GM19452 (cell line): Measurements from ENCODE around the gene DNTTIP2.
"Not testable (repeated sequence)": the region's sequence is repeated elsewhere in the genome, so short reads cannot be mapped to it uniquely, and the experiment has no call there.

Experiments
- ATAC-seq: cut with Tn5 transposase; IDR thresholded peaks from one replicate; pipeline ENCODE4 v1.9.1; 2021; ENCODE audit not compliant: unreplicated experiment

Gene DNTTIP2

DNA sequence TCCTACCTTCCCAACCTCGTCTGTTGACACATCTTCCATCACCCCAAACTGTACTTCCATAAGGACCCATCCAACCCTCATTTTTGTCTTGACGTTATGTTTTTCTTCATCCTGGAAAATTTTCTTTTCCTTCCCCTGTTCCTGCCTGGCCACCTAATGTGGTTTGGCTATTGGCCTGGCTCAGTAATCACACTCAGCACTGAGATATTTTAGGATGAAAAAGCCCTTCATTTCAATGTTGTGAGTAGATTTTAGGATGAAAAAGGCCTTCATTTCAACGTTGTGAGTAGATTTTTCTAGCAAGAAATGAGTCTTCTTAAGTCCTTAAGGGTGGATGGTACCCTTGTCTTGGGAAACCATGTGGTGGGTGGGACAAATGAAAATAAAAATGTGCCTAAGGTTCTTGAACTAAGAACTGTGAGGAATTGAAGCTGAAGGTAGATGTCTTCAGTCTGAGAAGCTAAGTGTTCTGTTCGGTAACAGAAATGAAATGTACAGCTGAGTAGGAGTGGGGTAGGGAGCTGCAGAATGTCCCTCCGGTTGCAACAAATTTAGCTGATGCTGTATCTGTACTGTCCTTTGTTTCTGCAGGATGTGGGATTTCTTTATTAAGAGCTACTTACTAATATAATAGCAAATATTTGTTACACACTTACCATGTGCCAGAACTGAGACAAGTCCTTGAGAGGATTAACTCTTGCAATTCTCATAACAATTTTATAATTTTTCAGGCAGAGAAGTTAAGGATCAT is 36.1 kb downstream of the DNTTIP2 start:
- no peak for ATAC-seq

DNA sequence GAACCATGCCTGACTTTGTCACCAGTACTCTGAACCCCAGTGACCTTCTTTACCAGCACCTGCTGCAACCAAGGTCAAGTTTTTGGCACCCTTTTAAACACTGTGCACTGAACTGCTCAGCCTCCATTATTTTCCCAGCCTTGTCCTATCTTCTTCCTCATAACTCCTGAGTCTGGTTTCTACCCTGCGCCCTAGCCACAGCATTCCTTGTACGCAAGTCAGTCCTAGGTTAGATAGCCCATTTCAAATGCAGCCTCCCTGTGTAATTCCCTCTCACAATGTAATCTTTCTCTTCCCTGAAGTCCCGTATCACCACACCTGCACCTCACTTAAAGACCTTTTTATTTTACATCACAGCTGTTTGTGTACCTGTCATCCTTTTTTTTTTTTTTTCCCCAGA is 37.2 kb downstream of the DNTTIP2 start:
- no peak for ATAC-seq

DNA sequence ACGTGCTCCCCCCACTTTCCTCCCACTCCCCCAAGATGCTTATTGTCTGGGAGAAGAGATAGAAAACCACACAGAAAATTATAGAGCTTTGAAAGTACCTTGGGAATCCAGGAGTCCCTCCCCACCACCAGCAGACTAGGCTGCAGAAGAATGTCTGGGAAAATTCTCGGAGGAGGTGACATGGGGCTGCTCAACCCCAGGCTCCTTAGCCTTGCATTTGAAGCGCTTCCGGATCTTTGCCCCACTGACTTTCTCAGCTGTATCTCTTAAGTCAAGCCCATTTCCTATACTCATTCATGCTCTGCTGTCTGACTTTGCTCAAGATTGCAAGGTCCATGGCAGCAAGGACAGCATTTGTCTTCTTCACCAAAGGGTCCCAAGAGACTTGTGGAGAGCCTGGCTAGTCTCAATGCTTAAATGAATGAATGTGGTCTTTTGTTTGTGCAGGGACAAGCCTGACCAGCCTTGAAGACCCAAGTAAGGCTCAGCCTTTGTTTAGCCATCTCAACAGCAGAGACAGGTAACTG is 38.0 kb downstream of the DNTTIP2 start:
- ATAC-seq: no peak

DNA sequence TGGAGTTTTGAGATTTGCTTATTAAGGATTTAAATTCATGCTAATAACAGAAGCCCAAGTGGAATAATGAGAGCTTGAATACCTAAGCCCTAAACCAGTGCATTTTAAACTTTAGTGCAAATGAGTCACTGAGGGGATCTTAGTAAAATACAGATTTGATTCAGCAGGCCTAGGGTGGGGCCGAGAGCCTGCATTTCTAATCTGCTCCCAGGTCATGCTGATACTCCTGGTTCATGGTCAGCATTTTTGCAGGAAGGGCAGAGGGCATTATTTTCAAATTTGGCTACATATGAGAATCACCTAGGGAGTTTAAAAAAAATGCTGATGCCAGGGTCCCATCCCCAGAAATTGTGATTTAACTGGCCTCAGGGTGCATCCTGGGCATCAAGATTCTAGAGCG is 39.3 kb downstream of the DNTTIP2 start:
- ATAC-seq: no peak

DNA sequence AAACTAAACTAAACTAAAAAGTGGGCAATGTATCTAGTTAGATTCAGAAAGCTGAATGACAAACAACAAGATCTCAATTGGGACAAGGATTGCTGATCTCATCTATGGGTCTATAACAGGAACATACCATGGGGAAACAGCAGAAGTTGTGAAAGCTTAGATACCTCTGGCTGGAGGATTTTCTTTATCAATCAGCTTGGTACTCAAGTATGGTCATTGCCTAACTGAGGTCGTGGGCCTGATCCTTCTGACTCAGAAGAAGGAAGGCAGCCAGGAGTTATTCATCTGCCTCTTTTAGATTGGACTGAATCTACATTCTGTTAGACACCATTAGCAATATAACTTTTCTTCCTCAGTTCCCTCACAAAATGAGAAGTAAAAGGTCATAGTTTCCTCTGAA is 39.7 kb downstream of the DNTTIP2 start:
- ATAC-seq: no peak

DNA sequence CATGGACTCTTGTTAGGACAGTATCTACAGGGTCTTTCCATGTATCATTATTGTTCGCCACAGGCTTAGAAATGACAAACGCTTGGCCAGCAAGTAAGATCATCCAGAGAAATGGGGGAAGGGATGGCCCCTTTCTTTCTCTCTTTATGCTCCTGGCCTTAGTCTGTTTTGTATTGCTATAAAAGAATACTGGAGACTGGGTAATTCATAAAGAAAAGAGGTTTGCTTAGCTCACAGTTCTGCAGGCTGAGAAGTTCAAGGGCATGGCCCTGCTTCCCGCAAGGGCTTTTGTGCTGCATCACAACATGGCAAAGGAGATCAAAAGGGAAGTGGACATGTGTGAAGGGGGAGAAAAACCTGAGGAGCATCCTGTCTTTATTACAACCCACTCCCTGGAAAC is 41.0 kb downstream of the DNTTIP2 start:
- ATAC-seq: no peak

DNA sequence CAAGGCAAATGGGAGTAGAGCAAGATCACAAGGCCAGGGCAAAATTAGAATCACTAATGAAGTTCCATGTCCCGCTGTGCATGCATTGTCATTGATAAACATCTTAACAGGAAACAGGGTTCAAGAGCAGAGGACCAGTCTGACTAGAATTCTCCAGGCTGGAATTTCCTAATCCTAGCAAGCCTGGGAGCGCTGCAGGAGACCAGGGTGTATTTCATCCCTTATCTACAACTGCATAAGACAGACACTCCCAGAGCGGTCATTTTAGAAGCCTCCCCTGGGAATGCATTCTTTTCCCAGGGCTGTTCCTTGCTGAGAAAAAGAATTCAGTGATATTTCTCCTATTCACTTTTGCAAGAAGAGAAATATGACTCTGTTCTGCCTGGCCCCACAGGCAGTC is 45.7 kb downstream of the DNTTIP2 start:
- not testable (repeated sequence) for ATAC-seq

DNA sequence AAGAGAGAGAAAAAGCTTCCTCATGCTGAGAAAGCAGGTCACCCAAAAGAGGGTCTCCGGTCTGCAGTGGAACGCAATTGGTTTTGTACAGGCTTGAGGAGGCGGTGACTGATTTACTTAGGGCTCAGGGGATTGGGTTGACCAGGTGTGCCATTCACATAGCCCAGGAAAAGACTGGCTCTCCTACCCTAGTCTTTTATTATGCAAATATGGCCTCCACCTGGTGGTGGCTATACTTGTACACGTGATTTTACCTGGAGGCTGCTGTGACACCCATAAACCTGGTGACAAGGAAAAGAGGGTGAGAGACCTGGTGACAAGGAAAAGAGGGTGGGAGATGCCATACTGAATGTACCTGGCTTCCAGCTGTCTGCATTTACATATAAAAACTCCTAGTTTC is 49.9 kb downstream of the DNTTIP2 start:
- no peak for ATAC-seq

DNA sequence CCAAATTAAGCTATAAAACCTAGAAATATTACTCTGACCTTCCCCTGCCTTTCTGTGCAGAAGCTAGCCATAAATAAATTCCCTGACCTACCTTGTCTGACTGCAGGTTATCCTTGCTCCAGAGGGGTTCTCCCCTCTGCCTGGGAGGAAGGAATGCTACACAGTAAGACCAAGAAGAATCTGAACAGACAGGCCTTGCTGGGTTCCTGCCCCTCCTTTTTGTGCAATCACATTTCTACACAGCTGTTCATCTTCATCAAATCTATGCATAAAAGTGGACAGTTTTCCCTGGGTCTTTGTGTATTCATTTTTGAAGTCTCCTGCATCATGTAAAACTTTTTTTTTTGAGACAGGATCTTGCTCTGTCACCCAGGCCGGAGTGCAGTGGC is 50.6 kb downstream of the DNTTIP2 start:
- ATAC-seq: no peak

DNA sequence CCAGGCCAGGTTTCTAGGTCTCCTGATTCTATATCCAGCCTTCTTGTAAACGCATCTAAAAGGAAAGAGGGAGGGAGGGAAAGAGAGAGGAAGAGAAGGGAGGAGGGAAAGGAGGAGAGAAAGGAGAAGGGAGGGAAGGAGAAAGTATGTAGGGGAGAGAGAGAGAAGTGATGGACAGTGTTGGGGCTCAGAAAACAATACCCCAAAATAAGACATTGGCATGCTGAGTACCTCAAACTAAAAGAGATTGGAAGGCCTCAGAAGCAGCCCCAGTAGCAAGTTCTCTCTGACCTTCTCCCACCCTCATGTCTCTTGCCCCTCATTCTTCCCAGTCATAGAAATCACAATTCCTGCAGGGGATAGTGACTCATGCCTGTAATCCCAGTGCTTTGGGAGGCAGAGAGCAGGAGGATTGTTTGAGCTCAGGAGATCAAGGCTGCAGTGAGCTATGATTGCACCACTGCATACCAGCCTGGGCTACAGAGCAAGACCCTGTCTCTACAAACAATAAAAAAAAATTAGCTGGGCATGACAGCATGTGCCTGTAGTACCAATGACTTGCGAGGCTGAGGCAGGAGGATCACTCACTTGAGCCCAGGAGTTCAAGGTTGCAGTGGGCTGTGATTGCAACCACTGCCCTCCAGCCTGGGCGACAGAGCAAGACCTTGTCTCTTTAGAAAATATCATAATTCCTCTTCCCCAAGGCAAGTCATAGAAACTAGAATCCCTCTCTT is 51.2 kb downstream of the DNTTIP2 start:
- no peak for ATAC-seq

DNA sequence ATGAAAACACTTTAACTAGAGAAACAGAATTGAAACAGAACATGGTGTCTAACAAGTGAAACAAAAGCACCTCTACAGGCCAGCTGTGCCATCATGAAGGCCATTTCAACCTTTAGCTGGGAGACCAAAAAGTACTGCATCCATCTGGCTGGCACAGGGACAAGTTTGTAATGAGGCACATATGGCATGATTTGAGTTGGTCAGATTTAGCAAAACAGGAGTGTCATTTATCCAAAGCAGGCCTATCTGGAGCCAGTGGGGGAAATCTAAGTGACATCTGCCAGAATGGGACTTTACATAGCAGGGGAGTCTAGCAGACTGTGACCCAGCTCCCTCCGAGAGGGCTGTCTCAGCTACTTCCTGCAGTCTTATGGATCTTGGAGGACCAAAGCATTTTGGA is 51.9 kb downstream of the DNTTIP2 start:
- no peak for ATAC-seq

DNA sequence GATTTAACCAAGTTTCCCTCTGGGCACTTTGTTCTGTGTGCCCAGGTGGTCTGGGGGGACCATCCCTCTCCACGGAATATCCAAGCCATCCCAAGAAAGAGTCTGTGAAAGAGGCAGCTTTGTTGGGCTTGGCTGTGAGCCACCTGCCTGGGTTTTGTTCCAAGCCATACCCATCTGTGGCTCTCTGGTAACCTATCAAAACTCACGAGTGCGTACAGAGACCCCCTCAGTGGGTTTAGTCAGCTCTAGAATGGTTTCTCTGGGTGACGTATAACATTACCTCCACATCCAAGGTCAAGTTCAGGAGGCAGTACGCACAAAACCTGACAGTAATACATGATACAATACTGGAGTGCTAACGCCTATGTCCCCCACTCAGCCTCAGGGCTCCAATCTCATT is 54.2 kb downstream of the DNTTIP2 start:
- no peak for ATAC-seq

DNA sequence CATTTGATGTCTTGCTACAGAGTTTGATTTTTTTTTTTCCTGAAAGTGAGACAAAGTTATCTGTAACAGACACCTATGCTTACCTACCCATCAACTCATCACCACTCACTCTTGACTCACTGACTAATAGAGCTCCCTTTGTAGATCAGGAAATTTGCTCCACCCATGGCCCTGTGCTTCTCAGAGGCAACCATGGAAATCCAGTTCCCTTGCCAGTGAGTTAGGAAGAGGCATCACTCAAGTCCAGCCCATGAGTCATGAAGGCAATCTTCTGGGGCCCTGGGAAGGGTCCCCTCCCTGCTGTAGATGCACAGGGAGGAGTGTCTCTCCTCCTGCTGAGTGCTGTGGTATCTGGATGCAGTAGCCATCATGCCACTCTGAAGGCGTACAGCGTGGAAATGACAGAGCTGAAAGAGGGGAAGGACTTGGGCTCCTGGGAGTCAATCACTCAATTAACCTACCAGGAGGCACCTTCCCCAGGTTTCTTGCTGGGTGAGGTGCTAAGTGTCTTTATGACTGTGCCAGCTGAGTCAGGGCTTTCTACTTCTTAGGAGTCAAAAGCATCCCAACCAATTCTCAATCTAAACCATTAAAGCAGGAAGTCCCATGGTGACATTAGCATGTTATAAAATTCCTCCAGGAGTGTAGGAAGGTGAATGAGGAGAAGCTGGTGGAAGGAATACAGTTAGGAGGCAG is 56.1 kb downstream of the DNTTIP2 start:
- no peak for ATAC-seq

DNA sequence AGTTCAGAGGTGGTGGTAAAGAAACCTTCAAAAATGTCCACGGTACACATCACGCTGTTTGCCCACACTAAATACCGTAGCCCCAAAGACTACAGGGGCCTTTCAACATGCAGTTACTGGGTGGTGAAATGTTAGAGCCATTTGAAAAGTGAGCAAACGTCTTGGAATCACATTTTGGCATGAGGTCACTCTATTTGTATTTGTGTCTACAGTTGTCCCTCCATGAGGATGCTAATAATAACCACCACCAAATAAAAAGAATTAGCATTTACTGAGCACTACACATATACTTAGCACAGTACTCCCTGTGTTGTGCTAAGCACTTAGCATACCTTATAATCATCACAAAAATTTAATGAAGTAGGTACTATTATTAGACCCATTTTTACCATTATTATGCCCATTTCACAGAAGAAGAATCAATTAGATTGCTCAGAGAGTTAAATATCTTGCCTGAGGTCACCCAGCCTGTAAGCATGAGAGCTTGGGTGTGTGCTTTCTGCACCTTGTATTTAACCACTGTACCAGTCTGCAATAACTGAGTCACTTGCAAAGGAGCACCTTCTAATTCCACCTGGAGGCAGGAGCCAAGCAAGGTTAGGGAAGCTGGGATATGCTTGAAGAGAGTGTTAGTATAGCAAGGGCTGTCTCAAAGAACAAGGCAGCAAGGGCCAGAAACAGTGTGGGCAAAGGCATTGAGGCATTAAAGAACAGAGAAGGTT is 57.4 kb downstream of the DNTTIP2 start:
- ATAC-seq: no peak

DNA sequence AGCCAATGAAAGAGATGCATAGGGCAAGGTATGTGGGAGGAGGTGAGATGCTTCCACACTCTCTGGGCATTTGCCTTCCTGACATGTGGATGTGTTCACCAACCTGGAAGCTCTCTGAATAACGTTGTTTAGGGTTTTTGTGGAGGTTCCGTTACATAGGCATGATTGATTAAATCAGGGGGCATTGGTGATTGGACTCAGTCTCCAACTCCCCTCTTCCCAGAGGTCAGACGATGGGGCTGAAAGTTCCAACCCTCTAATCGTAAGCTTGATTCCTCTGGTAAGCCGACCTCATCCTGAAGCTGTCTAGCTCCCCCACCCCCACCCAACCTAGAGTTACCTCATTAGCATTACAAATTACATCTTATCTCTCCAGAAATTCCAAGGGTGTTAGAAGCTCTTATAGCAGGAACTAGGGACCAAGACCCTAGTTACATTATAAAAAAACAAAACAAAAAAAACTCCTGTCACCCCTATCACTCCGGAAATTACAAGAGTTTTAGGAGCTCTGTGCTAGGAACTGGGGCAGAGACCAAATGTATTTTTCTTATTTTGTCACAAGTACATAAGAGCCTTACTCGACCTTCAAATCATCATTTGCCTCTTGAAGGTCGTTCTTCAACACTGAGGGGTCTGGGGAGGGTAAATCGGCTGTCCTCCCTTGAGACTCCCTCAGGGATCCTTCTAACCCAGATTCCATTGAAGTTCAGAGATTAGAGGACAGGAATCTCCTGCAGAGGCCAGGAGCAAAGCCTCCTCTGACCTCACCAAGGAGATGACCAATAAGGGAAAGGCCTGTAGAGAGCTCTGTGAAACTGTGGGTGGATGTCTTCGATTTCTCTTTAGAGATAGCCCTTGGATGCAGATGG is 58.2 kb downstream of the DNTTIP2 start:
- ATAC-seq: no peak

DNA sequence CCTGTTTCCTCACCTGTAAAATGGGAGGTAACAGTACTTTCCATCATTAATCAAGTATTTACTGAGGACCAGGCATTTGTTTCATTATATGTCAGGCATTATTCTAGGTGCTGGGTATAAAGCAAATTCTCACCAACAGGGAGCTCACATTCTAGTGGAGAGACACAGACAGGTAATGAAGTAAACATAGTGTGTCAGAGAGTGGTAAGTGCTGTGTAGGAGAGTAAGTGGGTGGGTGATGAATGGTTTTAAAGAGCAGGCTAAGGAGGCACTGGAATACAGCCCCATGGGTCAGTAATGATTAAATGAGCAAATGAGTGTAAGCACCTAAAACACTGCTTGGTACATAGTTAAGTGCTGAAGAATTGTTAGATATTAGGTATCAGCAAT is 60.4 kb downstream of the DNTTIP2 start:
- ATAC-seq: no peak

DNA sequence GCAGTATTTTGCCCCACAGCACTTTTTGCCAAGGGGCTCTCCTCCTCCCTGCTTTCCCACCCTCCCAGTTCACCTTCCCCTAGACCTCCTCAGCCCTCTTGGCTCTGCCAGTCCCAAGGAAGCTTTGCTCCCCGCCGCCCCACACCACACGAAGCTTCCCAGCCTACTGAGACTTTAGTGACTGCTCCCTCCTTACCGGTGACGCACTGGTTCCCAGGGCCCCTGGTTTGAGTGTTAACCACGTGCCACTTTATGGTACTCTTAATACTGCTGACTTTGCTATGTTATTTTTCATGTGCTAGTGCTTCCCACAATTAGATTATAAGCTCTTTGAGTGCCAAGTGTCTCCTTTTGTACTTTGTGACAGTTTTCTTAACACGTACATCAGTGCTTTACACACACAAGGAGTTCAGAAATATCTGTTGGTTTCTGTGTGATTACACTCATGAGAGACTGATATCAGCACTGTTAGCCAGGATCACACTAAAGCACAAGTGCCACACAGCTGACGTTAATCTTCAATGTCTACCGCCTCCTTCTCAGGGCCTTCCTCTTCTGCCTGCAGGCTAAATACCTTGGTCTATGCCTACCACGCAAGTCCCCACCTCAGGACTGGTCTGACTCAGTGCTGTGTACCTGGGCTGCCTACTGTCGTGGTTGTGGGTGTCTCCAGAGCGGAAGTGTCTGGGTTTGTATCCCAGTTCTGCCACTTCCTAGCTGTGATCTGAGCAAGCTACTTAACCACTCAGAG is 61.0 kb downstream of the DNTTIP2 start:
- no peak for ATAC-seq

DNA sequence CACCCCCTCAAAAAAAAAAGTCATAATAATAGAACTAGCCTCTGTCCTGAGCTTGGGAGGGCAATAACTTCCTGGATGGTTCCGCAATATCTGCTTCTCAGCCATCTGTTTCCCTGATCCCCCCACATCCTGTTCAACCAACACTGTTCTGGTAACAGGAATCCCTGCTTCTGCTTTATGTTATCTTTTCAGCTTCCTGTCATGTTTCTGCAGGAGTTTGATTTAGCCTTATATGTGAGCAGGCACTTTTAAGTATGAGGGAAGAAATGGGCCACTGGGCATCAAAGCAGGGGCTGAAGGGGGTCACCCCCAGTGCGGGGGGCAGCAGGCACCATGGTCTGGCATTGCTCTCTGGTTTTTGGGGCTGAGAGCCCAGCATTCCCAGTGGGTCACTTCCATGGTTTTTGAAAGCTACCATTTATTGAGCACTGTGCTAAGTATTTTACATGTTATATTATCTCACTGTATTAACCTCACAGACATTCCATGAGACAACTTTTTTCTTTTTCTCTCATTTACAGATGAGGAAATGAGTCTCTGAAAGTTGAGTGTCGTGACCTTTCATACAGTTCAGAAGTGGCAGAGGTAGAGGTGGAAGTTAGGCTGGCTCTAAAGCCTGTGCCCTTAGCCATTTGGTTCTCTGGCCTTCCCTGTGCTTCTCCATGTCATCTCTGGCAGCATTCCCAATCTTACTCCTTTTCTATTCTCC is 61.9 kb downstream of the DNTTIP2 start:
- no peak for ATAC-seq
